NCI-H1436 (cell line): ENCODE measurements around the gene DCHS2.

Experiments
- DNase-seq: peaks from one replicate; lab custom pipeline; 2025; lab: John Stamatoyannopoulos, UW

The DCHS2 gene

DNA sequence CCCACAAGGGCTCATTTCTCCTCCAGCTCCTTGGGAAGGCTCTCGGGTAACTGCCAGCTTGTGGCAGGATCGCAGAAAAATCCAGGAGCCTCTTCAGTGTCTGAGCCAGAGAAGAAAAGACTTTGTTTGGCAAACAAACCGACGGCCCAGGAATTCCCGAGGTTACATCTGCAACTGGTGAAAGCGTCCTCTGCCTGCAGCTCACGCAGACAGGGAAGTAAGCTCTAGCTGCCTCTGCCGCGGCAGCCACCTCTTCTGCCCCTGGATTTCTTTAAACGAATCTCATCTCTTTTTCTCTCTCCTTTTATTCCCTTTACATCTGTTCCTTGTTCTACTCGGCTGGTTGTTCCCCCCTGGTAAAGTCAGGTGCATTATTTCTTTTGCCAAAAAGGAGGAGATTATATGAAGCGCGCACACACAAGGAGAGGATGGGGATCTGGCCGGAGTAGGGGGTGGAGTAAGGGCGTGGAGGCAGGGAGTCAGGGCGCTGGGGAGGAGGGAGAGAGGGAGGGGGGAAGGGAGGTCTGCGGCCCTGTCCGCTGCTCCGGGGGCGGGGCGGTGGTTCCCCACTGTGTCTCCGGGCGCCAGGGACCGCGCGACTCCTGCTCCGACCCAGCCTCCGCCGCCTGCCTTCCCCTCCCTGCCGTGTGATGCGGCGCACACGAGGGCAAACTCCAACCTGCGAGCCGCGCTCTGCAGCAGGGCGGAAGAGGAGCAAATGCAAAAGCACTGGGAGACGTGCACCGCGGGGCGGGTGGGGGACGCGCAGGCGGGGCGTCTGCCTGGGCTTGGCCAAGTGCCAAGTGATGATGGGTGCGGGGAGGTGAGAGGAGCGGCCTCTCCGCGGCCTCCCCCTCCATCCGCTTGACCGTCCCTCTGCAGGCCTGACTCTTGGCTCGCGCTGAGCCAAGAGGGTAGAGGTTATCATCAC lies at the start of gene DCHS2:
Gene DCHS2, minus strand, starts transcription at position 459 of the 931 bp plus-strand sequence. Its CDS starts 444 bp downstream, at position 15.
- DNase-seq, result peak; percentile 7

- no peak for DNase-seq
Measured at GRCh38 chr4:154534296-154534695, 42.7 kb upstream of the DCHS2 start.

DNA sequence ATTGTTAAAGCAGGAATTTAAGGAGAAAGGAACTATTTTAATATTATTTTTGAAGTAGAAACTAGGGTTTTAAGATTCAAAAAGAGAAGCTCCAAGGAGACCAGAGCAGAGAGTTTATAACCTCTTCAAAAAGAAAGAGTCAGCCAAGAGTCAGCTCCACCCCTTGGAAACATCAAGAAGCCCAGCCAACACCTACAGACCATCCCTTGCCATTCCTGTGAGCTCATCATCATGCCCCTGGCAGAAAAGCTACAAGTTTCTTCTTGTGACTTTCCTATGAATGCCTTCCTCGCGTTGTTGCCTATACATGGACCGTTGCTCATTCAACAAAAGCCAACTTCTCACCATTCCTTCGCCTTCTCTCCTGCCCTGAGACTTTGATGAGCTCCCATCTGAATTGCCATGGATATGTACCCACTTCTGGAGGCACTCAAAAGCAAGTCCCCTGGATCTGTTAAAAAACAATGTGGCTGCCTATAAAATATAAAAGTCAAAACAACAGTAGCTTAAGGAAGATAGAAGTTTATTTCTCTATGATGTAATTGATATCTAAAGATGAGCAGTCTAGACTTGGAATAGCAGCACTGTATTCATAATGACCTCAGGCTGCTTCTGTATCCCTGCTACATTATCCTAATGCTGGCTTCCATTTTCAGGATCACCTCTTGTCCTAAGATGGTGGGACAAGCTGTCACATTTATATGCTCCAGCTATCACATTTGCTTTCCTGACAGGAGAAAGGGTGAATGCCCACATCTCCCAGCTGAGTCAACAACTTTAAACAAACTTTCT lies 38.3 kb upstream of the DCHS2 start:
- DNase-seq, result no peak

DNA sequence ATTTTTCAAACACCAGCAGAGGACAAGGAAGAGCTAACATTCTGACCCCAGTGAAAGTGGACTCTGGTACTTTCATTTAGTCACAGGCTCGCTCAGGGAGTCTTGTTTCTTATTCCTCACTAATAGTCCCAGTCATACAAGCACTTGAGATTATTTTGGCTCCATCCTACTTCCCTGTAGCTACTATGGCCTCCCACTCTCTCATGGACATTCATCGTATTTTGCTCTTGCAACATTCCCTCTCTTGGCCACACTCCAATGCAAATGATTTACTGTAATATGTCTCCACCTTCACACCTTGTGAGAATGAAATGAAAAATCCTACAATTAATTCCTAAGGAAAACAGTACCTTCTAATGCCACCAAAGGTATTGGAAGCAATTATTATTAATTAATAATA lies 37.3 kb upstream of the DCHS2 start:
- DNase-seq, result no peak

DNA sequence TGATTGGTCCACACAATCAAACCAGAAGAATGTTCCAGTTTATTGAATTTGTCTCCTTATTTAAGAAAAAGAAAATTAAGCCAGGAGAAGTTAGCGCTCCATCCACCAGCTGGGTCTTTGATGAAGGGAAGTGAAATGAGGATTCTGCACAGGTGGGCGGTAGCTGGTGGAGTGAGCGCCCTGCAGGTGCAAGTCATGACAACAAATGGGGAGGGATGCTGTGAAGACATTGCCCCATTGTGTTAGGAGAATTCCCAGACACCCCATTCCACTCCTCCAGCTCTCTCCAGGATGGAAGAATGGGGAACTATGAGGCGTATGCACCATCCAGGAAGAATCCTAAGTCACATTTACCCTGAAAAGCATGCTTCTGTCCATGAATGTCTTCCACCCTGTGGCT lies 35.7 kb upstream of the DCHS2 start:
- no peak for DNase-seq

- DNase-seq, result no peak
Measured at GRCh38 chr4:154526151-154526550, 34.6 kb upstream of the DCHS2 start.

DNA sequence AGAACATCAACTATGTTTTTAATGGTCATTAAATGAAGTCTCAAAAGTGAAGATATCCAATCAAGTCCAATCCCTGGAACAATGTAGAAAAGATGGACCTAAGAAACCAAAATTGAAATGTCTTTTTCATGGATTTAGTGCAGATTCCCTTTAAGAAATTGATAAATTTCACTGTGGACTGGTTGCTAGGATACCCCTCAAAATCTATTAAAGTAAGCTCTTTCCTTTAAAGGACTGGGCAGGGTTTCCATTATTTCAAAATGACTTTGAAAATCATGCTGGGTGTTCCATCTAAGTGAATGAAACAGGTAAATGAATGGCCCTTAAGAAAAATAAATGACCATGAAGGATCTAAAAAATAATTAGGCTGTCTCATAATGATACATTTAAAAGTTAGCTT lies 30.0 kb upstream of the DCHS2 start:
- DNase-seq, result no peak

- DNase-seq, result no peak
Measured at GRCh38 chr4:154519214-154519613, 27.6 kb upstream of the DCHS2 start.

- no peak for DNase-seq
Measured at GRCh38 chr4:154517591-154517990, 26.0 kb upstream of the DCHS2 start.

GRCh38 chr4:154516318-154517029 lies 24.9 kb upstream of the DCHS2 start:
- DNase-seq, result no peak

GRCh38 chr4:154511981-154512380 lies 20.4 kb upstream of the DCHS2 start:
- DNase-seq, result no peak

DNA sequence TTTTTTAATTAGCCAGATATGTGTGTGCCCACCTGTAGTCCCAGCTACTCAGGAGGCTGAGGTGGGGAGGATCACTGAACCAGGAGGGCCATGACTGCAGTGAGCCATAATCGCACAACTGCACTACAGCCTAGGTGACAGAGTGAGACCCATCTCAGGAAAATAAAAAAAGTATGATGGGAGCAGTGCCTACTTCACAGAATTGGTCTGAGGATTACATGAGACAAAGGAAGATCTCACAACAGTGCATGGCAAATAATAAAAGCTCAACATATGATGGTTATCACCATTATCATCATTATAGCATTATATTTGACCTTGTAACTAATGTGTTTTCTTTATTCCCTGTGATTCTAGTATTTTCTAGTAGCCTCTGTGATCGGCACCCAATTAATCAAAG lies 19.9 kb upstream of the DCHS2 start:
- DNase-seq, result no peak

GRCh38 chr4:154507156-154507555 lies 15.6 kb upstream of the DCHS2 start:
- DNase-seq, result no peak

GRCh38 chr4:154506253-154506652 lies 14.7 kb upstream of the DCHS2 start:
- no peak for DNase-seq

- DNase-seq, result no peak
Measured at GRCh38 chr4:154503598-154503997, 12.0 kb upstream of the DCHS2 start.

- DNase-seq, result peak; percentile 5
Measured at GRCh38 chr4:154502111-154502510, 10.5 kb upstream of the DCHS2 start.

GRCh38 chr4:154497889-154498288 lies 6.3 kb upstream of the DCHS2 start:
- DNase-seq, result no peak

DNA sequence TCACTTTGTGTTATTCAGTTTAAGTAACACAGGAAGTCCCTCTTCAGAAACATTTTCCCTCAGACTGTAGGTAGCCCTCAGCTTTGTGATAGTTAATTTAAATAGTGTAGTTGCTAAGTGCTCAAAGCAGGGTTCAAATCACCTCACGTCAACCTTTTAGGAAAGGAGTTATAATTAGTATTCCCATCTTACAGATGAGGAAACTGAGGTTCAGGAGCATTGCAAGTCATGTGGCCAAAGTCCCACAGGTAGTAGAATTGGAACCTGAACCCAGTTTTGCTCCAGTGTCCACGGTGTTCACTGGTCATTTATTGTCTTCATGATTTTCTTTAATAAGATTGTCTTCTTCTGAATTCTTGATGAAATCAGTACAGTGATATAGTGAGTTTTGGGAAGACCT lies 4.3 kb upstream of the DCHS2 start:
- DNase-seq, result no peak

GRCh38 chr4:154492288-154492687 lies 689 bp upstream of the DCHS2 start:
- DNase-seq, result no peak

GRCh38 chr4:154490583-154491340 lies 837 bp downstream of the DCHS2 start:
- no peak for DNase-seq

- no peak for DNase-seq
Measured at GRCh38 chr4:154490234-154490582, 1.4 kb downstream of the DCHS2 start.
